ENCODE measurements around the gene SHB.

GRCh38 chr9:37889536-37889935 is 179.5 kb downstream of the SHB start:
- no peak for TF ChIP-seq SUZ12 (IDR thresholded peaks at IDR 0.05)
- no peak for TF ChIP-seq SP1 (IDR thresholded peaks at IDR 0.05)
- TF ChIP-seq TARDBP (IDR thresholded peaks at IDR 0.05), result no peak
- no peak for TF ChIP-seq BHLHE40 (IDR thresholded peaks at IDR 0.05; ENCODE audit: borderline replicate concordance)
- no peak for TF ChIP-seq FOXA1 (IDR thresholded peaks at IDR 0.05)
- TF ChIP-seq FOXM1 (IDR thresholded peaks at IDR 0.05; ENCODE audit: borderline replicate concordance), result no peak
- TF ChIP-seq ELF4 (IDR thresholded peaks at IDR 0.05), result no peak
- no peak for TF ChIP-seq LEF1 (IDR thresholded peaks at IDR 0.05; ENCODE audit: borderline replicate concordance)
- TF ChIP-seq, protein P1, sequence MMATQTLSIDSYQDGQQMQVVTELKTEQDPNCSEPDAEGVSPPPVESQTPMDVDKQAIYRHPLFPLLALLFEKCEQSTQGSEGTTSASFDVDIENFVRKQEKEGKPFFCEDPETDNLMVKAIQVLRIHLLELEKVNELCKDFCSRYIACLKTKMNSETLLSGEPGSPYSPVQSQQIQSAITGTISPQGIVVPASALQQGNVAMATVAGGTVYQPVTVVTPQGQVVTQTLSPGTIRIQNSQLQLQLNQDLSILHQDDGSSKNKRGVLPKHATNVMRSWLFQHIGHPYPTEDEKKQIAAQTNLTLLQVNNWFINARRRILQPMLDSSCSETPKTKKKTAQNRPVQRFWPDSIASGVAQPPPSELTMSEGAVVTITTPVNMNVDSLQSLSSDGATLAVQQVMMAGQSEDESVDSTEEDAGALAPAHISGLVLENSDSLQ (IDR thresholded peaks at IDR 0.05), result no peak
